ENCODE results near the gene IMMP2L. TPM values are rescaled to one million over a fixed set of nuclear protein-coding genes. Genes with fewer than 3 reads are reported as not detected.
"Not testable (repeated sequence)": the region's sequence is repeated elsewhere in the genome, so short reads cannot be mapped to it uniquely, and the experiment has no call there.

IMMP2L gene
- total RNA-seq, 1 donor from 2014 or later = 35.5 TPM

DNA sequence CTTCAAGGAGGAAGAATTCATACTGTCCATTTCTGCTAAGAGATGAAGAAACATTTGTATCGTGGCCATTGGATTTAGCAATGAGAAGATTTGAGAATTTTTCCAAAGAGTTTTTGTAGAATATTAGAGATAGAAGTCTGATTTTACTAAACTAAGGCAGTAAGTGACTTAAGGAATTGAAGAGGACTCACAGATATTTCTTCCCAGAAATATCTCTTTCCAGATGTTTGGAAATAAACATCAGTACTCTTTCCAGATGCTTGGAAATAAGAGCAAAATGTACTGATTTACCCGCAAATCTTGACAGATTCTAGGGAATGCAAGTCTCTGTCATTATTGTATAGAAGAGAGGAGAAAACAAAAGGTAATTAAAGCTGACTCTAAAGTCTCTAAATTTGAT, 91.3 kb downstream of the IMMP2L start:
- no peak for DNase-seq (ENCODE audit: low spot score)

- not testable (repeated sequence) for DNase-seq (ENCODE audit: low spot score)
These were observed 92.4 kb downstream of the IMMP2L start for GRCh38 chr7:111469894-111470293.

DNA sequence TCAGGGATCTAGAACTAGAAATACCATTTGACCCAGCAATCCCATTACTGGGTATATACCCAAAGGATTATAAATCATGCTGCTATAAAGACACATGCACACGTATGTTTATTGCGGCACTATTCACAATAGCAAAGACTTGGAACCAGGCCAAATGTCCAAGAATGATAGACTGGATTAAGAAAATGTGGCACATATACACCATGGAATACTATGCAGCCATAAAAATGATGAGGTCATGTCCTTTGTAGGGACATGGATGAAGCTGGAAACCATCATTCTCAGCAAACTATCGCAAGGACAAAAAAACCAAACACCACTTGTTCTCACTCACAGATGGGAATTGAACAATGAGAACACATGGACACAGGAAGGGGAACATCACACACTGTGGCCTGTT, 96.5 kb downstream of the IMMP2L start:
- not testable (repeated sequence) for DNase-seq (ENCODE audit: low spot score)

- no peak for DNase-seq (ENCODE audit: low spot score)
These were observed 101.6 kb downstream of the IMMP2L start for GRCh38 chr7:111460695-111461094.

- no peak for DNase-seq (ENCODE audit: low spot score)
These were observed 102.5 kb downstream of the IMMP2L start for GRCh38 chr7:111459757-111460280.

- DNase-seq (ENCODE audit: low spot score) = no peak
These were observed 103.1 kb downstream of the IMMP2L start for GRCh38 chr7:111459065-111459756.

GRCh38 chr7:111450705-111451104, 111.6 kb downstream of the IMMP2L start:
- DNase-seq (ENCODE audit: low spot score) = not testable (repeated sequence)

DNA sequence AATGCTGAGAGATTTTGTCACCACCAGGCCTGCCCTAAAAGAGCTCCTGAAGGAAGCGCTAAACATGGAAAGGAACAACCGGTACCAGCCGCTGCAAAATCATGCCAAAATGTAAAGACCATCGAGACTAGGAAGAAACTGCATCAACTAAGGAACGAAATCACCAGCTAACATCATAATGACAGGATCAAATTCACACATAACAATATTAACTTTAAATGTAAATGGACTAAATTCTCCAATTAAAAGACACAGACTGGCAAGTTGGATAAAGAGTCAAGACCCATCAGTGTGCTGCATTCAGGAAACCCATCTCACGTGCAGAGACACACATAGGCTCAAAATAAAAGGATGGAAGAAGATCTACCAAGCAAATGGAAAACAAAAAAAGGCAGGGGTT, 114.8 kb downstream of the IMMP2L start:
- DNase-seq (ENCODE audit: low spot score) = not testable (repeated sequence)

- DNase-seq (ENCODE audit: low spot score) = no peak
These were observed 122.3 kb downstream of the IMMP2L start for GRCh38 chr7:111439977-111440376.

DNA sequence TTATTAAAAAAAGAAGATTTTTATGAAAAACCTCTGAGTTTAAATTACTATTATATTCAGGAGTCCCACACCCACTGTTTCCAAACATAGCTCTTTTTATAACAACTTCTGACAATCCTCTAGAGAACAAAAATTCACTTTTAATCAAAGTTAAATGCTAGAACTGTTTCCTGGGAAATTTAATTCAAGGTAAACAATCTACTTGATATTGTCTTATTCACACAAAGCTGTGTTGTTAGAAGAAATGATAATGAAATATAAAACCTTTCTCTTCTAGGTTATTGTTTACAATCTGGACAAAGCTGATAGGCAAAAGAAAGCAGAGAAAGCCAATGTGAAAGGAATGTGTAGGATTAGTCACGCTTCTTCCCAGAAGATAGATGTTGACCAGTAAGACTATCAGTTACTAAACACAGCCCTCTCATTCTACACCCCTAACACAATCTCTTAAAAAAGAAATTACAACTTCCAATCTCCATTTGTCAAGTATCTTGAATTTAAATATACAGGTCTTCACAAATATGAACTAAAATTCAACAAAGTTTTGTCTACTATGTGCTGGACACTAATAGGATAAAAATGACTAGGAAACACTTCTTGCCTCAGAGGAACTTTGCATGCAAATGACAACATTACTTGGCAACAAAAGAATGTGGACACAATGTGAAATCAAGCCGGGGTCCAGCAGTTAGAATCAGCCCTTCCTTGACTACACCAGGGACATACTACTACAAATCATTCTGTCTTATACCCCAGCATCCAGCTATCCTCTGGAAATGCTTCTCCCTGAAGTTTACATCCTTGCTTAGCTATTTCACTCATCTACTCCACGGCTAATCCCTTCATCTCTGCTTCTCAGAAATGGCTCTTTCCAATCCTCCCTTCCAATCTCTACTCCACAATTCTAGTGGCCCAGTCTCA, 123.7 kb downstream of the IMMP2L start:
- DNase-seq (ENCODE audit: low spot score) = no peak

GRCh38 chr7:111437736-111438135, 124.6 kb downstream of the IMMP2L start:
- DNase-seq (ENCODE audit: low spot score) = no peak

DNA sequence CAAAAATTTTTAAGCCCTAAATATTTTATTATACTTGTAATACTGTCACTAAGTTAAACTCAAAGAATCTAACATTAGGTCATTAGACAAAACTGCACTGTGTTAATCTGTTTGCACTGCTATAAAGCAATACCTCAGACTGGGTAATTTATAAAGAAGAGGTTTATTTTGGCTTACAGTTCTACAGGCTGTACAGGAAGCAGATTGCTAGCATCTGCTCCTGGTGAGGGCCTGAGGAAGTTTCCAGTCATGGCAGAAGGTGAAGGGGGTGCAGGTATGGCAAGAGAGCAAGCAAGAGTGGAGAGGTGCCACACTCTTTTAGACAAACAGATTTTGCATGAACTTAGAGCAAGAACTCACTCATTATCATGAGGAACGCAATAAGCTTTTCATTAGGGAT, 125.7 kb downstream of the IMMP2L start:
- DNase-seq (ENCODE audit: low spot score) = no peak

DNA sequence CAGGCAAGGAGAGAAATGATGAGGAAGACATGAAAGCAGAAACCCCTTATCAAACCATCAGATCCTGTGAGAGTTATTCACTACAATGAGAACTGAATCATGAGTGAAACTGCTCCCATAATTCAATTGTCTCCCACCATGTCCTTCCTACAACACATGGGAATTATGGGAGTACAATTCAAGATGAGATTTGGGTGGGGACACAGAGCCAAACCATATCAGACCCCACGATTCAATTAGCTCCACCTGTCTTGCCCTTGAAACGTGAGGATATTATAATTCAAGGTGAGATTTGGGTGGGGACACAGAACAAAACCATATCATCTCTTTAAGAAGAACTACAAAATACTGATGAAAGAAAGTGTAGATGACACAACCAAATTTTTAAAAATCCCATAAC, 128.9 kb downstream of the IMMP2L start:
- DNase-seq (ENCODE audit: low spot score) = no peak

- no peak for DNase-seq (ENCODE audit: low spot score)
These were observed 132.5 kb downstream of the IMMP2L start for GRCh38 chr7:111429781-111430180.

GRCh38 chr7:111424768-111425167, 137.5 kb downstream of the IMMP2L start:
- DNase-seq (ENCODE audit: low spot score) = no peak

DNA sequence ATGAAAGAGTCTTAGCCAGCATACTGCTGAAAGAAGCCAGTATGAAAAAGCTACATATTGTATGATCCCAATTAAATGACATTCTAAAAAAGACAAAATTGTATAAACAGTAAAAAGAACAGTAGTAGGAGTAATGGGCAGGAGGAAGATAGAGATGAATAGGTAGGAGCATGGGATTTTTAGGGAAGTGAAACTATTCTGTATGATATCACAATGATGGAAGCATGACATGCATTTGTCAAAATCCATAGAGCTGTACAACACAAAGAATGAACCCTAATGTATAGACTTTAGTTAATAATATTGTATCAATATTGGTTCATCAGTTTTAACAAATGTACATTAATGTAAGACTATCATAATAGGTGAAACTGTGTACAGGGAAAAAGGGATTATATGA, 147.9 kb downstream of the IMMP2L start:
- no peak for DNase-seq (ENCODE audit: low spot score)

DNA sequence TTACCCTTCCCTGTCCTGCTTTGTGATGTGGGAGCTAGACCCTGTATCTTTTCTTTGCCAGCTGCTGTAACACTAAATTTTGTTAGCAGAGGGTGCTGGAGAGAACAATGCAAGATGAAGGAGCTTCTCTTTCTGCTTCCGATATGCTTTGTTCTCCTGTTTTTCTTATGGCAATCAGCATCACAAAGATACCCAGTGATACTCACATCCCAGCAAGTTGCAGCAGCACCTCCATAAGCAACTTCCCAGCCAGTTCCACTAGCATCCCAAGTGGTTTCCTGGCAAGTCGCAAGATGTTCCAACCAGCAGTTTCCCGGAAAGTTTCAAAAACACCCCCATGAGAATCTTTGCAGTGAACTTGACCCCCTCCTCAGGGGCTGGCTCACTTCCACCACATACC, 148.6 kb downstream of the IMMP2L start:
- DNase-seq (ENCODE audit: low spot score) = no peak

DNA sequence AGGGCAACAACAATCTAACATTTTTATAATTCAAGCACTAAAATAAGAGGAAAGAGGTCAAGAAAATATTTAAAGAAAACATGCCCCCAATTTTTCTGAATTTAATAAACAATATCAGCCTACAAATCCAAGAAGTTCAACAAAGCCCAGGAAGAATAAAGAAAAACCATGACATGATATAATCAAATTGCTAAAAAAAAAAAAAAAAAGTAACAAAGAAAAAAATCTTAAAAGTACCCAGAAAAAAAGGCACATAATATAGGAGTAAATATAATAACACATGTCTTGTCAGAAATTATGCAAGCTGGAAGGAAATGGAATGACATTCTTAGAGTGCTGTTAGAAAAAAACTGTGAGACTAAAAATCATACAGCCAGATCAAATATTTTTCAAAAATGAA, 151.4 kb downstream of the IMMP2L start:
- no peak for DNase-seq (ENCODE audit: low spot score)

GRCh38 chr7:111409714-111410422, 152.4 kb downstream of the IMMP2L start:
- no peak for DNase-seq (ENCODE audit: low spot score)

DNA sequence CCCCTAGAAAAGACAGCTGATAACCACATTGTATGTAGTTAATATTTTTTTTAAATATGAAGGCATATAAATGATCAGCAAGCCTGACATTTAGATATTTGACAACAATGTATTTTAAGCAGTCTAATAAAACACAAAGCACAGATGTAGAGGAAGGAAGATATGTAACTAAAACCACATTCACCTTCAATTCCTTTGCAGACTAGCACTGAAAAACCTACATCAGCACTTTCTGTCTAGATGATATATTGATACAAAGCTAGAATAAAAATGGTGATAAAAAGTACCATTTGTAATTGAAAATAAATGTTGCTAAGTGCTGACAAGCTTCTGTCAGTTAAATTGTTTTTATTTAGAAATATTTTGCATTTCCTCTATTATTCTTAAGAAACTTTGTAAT, 153.6 kb downstream of the IMMP2L start:
- no peak for DNase-seq (ENCODE audit: low spot score)

DNA sequence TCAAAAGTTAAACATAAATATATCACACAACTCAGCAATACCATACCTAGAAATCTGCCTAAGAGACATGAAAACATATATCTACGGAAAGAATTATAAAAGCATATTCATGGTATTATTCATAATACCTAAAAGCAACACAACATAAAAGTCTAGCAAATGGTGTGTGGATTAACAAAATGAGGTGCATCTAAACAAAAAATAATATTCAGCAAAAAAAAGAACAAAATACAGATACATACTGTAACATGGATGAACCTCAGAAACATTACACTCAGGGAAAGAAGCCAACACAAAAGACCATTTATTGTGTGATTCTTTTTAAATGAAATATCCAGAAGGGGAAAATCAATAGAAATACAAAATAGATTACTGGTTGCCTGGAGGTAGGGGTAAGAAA, 155.0 kb downstream of the IMMP2L start:
- no peak for DNase-seq (ENCODE audit: low spot score)

DNA sequence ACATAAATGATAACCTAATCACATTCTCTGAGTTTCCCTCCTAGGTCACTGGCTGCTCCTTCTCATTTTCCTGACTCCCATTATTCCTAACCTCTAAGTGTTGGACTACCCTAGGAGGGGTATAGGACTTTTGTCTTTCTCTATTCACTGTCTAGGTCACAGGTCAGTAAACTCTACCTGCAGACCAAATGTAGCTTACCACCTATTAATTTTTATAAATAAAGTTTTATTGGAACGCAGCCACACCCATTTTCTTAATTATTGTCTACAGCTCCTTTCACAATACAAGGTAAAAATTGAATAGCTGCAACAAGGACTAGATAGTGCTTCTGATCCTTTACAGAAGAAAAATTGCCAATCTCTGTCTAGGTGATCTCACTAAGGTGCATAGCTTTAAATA, 156.7 kb downstream of the IMMP2L start:
- no peak for DNase-seq (ENCODE audit: low spot score)

All from mesenteric fat pad (tissue), 1 donor.